Skeletal muscle tissue (tissue), 4 donors: ENCODE data around the gene MUS81. TPM values are rescaled to one million over a fixed set of nuclear protein-coding genes. Genes with fewer than 3 reads are reported as not detected.

Experiments
- H3K27ac ChIP-seq: one replicate; pipeline ENCODE4 v1.7.0; 2013; ENCODE audit warnings: mild to moderate bottlenecking, low read depth, low read length, inconsistent platforms
- H3K27me3 ChIP-seq, 3 donors: one replicate each; pipeline ENCODE4 v1.7.0; 2013; ENCODE audit warnings: low read length in 3 of 3; ENCODE audit not compliant: control insufficient read depth in 3 of 3, insufficient read depth in 3 of 3
- H3K36me3 ChIP-seq, 3 donors: one replicate each; pipeline ENCODE4 v1.7.0; 2013; ENCODE audit warnings: low read length in 3 of 3; ENCODE audit not compliant: control insufficient read depth in 3 of 3, insufficient read depth in 3 of 3
- H3K4me1 ChIP-seq, 3 donors: one replicate each; pipeline ENCODE4 v1.7.0; 2013; ENCODE audit warnings: low read length in 3 of 3, mild to moderate bottlenecking in 3 of 3; ENCODE audit not compliant: control insufficient read depth in 3 of 3, insufficient read depth in 3 of 3
- H3K4me3 ChIP-seq, 3 donors: one replicate each; pipeline ENCODE4 v1.7.0; 2013; ENCODE audit warnings: low read length in 3 of 3
- H3K9ac ChIP-seq, 3 donors: one replicate each; pipeline ENCODE4 v1.7.0; 2013; ENCODE audit warnings: low read length in 3 of 3, mild to moderate bottlenecking in 3 of 3, moderate library complexity in 2 of 3, low read depth in 1 of 3
- H3K9me3 ChIP-seq, 3 donors: one replicate each; pipeline ENCODE4 v1.7.0; 2013; ENCODE audit warnings: low read length in 3 of 3; ENCODE audit not compliant: control insufficient read depth in 3 of 3
- total RNA-seq: library from RNA; depleted of rRNA; stranded (reverse); fragments of >200 nt; gene quantifications from one replicate; pipeline ENCODE4 v1.2.3, GENCODE V29; 2014
- donor health status: Osteomylitis.

The MUS81 gene
- total RNA-seq, 1 donor from 2014 or later, result 34.4 TPM

DNA sequence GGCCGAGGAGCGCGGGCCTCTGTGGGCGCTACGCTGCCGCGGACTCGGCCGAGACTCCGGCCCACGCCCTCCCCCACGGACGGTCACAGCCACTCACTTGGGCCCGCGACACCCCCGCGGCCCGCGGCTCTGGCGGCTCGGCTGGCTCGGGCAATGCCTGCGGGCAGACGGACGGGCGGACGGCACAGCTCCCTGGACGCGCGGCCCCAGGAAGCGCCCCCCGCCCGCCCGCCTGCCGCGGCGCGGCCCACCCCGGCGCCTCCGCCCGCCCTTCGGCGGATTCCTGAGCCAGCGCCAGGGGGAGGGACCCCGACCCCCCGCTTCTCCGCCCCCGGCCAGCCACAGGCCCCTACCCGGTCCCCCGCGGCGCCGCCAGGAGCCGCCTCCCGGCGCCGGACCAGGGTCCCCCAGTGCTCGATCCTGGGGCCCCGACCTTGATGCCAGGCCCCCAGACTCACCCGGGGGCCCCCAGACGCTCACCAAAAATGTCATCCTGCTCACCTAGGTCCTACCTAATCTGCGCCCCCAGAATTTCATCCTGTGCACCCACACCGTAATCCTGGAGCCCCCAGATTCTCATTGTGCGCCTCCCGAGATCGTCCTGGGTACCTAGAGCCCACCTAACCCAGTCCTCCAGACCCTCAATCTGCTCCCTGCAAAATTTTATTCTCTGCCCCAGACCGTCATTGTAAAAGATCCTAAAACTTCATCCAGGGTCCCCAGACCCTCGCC, 12.5 kb downstream of the MUS81 start, which contains the start of gene EFEMP2:
Gene EFEMP2, minus strand, starts transcription at position 215 of the 732 bp plus-strand sequence. CDS start 446 bp downstream, outside the sequence.
- H3K9ac ChIP-seq, result peak within 1 kb of the TSS; percentile 77 to 83 (median 81)
- H3K4me1 ChIP-seq, result peaks cover 24 to 32% (median 27%) of the 10 kb centered on the region in 3 donors
- peak within 1 kb of the TSS; percentile 69 to 80 (median 79) for H3K4me3 ChIP-seq
- H3K27ac ChIP-seq, result peak within 1 kb of the TSS; percentile 74
- peaks cover 0 to 7% (median 0%) of the 10 kb centered on the region in 3 donors for H3K27me3 ChIP-seq
- no peaks in the 10 kb centered on the region for H3K9me3 ChIP-seq
- peaks cover 3 to 12% (median 10%) of the 10 kb centered on the region in 3 donors for H3K36me3 ChIP-seq

GRCh38 chr11:65873318-65874156, 13.3 kb downstream of the MUS81 start:
- peak overlapping the region; percentile 77 to 83 (median 81) for H3K9ac ChIP-seq
- no peaks in the 10 kb centered on the region for H3K9me3 ChIP-seq
- H3K27me3 ChIP-seq, result peaks cover 0 to 7% (median 0%) of the 10 kb centered on the region in 3 donors
- H3K4me3 ChIP-seq, result peak overlapping the region; percentile 69 to 80 (median 79)
- peaks cover 24 to 32% (median 27%) of the 10 kb centered on the region in 3 donors for H3K4me1 ChIP-seq
- peak overlapping the region; percentile 71 for H3K27ac ChIP-seq
- H3K36me3 ChIP-seq, result peaks cover 0 to 5% (median 3%) of the 10 kb centered on the region in 3 donors

GRCh38 chr11:65879617-65880016, 19.4 kb downstream of the MUS81 start, which contains the start of gene CTSW:
TSS of gene CTSW (plus strand) at chr11:65879837. CDS start at chr11:65879855, 18 bp downstream.
- Histone ChIP-seq H3K9me3 (no peaks in the 10 kb centered on the region), H3K36me3 (peaks cover 14 to 21% (median 16%) of the 10 kb centered on the region in 3 donors), H3K4me3 (no peak within 1 kb of the TSS), H3K27me3 (no peaks in the 10 kb centered on the region), H3K4me1 (peaks cover 0 to 3% (median 0%) of the 10 kb centered on the region in 3 donors), H3K9ac (peak within 1 kb of the TSS in 1 of 3 donors; percentile 6), H3K27ac (no peak within 1 kb of the TSS)

DNA sequence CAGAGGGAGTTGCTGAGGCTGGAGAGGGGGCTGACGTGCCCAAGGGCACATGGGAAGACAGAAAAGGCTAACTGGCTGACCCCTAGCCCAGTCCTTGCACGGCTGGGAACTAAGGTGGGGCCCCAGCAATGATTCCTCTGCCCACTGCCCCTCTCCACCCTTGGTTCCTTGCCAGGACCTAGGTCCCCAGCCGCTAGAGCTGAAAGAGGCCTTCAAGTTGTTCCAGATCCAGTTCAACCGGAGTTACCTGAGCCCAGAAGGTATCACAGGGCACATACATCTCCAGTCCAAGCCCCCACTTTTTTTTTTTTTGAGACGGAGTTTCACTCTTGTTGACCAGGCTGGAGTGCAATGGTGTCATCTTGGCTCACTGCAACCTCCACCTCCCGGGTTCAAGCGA, 19.8 kb downstream of the MUS81 start:
- peaks cover 3 to 6% (median 4%) of the 10 kb centered on the region in 3 donors for H3K4me1 ChIP-seq
- H3K9me3 ChIP-seq, result no peaks in the 10 kb centered on the region
- peaks cover 17 to 23% (median 19%) of the 10 kb centered on the region in 3 donors for H3K36me3 ChIP-seq
- no peak overlapping the region for H3K9ac ChIP-seq
- no peak overlapping the region for H3K27ac ChIP-seq
- H3K27me3 ChIP-seq, result no peaks in the 10 kb centered on the region
- no peak overlapping the region for H3K4me3 ChIP-seq

- H3K36me3 ChIP-seq, result peaks cover 25 to 31% (median 27%) of the 10 kb centered on the region in 3 donors
- H3K27me3 ChIP-seq, result no peaks in the 10 kb centered on the region
- peaks cover 3 to 9% (median 5%) of the 10 kb centered on the region in 3 donors for H3K4me1 ChIP-seq
- no peaks in the 10 kb centered on the region for H3K9me3 ChIP-seq
- H3K27ac ChIP-seq, result no peak overlapping the region
- no peak overlapping the region for H3K4me3 ChIP-seq
- H3K9ac ChIP-seq, result peak overlapping the region in 1 of 3 donors; percentile 6
Measured at GRCh38 chr11:65880844-65881421, 20.7 kb downstream of the MUS81 start.

- no peaks in the 10 kb centered on the region for H3K27me3 ChIP-seq
- H3K9ac ChIP-seq, result no peak overlapping the region
- no peak overlapping the region for H3K4me3 ChIP-seq
- peaks cover 33 to 42% (median 34%) of the 10 kb centered on the region in 3 donors for H3K36me3 ChIP-seq
- peaks cover 6 to 15% (median 13%) of the 10 kb centered on the region in 3 donors for H3K4me1 ChIP-seq
- H3K9me3 ChIP-seq, result no peaks in the 10 kb centered on the region
- H3K27ac ChIP-seq, result no peak overlapping the region
Measured at GRCh38 chr11:65882120-65883057, 22.2 kb downstream of the MUS81 start.

DNA sequence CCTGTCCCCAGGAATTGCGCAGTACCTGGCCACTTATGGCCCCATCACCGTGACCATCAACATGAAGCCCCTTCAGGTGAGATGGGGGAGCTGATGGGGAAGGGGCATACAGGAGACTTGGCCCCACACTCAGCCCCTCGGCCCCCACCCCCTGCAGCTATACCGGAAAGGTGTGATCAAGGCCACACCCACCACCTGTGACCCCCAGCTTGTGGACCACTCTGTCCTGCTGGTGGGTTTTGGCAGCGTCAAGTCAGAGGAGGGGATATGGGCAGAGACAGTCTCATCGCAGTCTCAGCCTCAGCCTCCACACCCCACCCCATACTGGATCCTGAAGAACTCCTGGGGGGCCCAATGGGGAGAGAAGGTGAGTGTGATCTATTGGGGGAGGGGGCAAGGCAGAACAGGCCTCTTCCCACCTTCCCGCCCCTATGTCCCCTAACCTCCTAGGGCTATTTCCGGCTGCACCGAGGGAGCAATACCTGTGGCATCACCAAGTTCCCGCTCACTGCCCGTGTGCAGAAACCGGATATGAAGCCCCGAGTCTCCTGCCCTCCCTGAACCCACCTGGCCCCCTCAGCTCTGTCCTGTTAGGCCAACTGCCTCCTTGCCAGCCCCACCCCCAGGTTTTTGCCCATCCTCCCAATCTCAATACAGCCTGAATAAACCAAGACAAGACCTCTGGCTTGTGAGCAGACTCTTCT, 23.0 kb downstream of the MUS81 start:
- no peaks in the 10 kb centered on the region for H3K27me3 ChIP-seq
- peaks cover 12 to 22% (median 21%) of the 10 kb centered on the region in 3 donors for H3K4me1 ChIP-seq
- peaks cover 33 to 42% (median 34%) of the 10 kb centered on the region in 3 donors for H3K36me3 ChIP-seq
- no peaks in the 10 kb centered on the region for H3K9me3 ChIP-seq
- no peak overlapping the region for H3K4me3 ChIP-seq
- H3K27ac ChIP-seq, result no peak overlapping the region
- H3K9ac ChIP-seq, result no peak overlapping the region

GRCh38 chr11:65883786-65884715, 23.8 kb downstream of the MUS81 start:
- Histone ChIP-seq H3K36me3 (peaks cover 33 to 42% (median 34%) of the 10 kb centered on the region in 3 donors), H3K27me3 (no peaks in the 10 kb centered on the region), H3K27ac (no peak overlapping the region)

More at GRCh38 chr11:65883786-65884715, 23.8 kb downstream of the MUS81 start:
- no peak overlapping the region for H3K4me3 ChIP-seq
- H3K9ac ChIP-seq, result peak overlapping the region in 1 of 3 donors; percentile 45
- no peaks in the 10 kb centered on the region for H3K9me3 ChIP-seq
- H3K4me1 ChIP-seq, result peaks cover 17 to 27% (median 27%) of the 10 kb centered on the region in 3 donors
